Thyroid gland (tissue), 4 donors: ENCODE measurements around the gene PRKRIP1. TPM values are rescaled to one million over a fixed set of nuclear protein-coding genes. Genes with fewer than 3 reads are reported as not detected.
A peak's percentile ranks its signal among the peaks of the same experiment; 100 is the strongest.

ENCODE experiments used
- DNase-seq, 2 donors: peaks; one replicate each; pipeline ENCODE4 v3.0.0-alpha.2; 2019
- H3K27ac ChIP-seq, 3 donors: fragments of 200-600 bp; sonication (generic); 1 replicate in 2 of 3; 2 replicates in 1 of 3; pipeline ENCODE4 v1.5.1; 2016 to 2019; ENCODE audit warnings: mild to moderate bottlenecking in 1 of 3, moderate library complexity in 1 of 3
- H3K27me3 ChIP-seq: fragments of 200-600 bp; sonication (generic); one replicate; pipeline ENCODE4 v1.5.1; 2019
- H3K36me3 ChIP-seq, 2 donors: fragments of 200-600 bp; sonication (generic); one replicate each; pipeline ENCODE4 v1.5.1; 2016 to 2019
- H3K4me1 ChIP-seq, 2 donors: fragments of 200-600 bp; sonication (generic); one replicate each; pipeline ENCODE4 v1.5.1; 2017 to 2019
- H3K4me3 ChIP-seq, 3 donors: fragments of 200-600 bp; sonication (generic); replicated peaks in 1 of 3; 1 replicate in 2 of 3; 2 replicates in 1 of 3; pipeline ENCODE4 v1.5.1; 2016; ENCODE audit warnings: mild to moderate bottlenecking in 1 of 3
- H3K9me3 ChIP-seq: fragments of 200-600 bp; sonication (generic); one replicate; pipeline ENCODE4 v1.5.1; 2017
- POLR2A ChIP-seq, 2 donors: fragments of 450-650 bp; IDR thresholded peaks; one replicate each; pipeline ENCODE4 v1.6.1; 2017; ENCODE audit warnings: antibody characterized with exemption in 2 of 2, mild to moderate bottlenecking in 2 of 2, moderate library complexity in 1 of 2
- WGBS, 2 donors: methylation state at CpG; one replicate each; pipeline ENCODE4 v1.1.5; 2017; 5-methylcytosine and 5-hydroxymethylcytosine counted together
- intact Hi-C: fragments of 100-400 bp; cut with DNase I; formaldehyde crosslinking; loops from one replicate; pipeline ENCODE4 v1.15.1; 2023
- total RNA-seq, 4 donors: library from RNA; depleted of rRNA; stranded (reverse); fragments of >200 nt; gene quantifications; one replicate each; pipeline ENCODE4 v1.2.3, GENCODE V29; 2016
- TF ChIP-seq, protein P1 (sequence below), 6 experiments: fragments of 200-600 bp in 3 of 6; fragments of 450-650 bp in 3 of 6; sonication (generic) in 3 of 6; IDR thresholded peaks; one replicate each; pipeline ENCODE4 v1.5.1; 2016 to 2019; ENCODE audit warnings: antibody characterized with exemption in 6 of 6, mild to moderate bottlenecking in 2 of 6, inconsistent platforms in 1 of 6, moderate library complexity in 1 of 6

The PRKRIP1 gene
- total RNA-seq, 4 donors from 2014 or later = 31.8 to 43.7 (median 37.7) TPM

- DNase-seq = peak; percentile 84 to 86
- H3K27ac ChIP-seq = peak within 1 kb of the TSS; percentile 95 to 98 (median 97)
- no peaks in the 10 kb centered on the region for H3K9me3 ChIP-seq
- peak within 1 kb of the TSS; percentile 48 to 76 (median 60) for H3K4me3 ChIP-seq
- peaks cover 32 to 33% of the 10 kb centered on the region in 2 donors for H3K4me1 ChIP-seq
- no peaks in the 10 kb centered on the region for H3K36me3 ChIP-seq
- TF ChIP-seq, protein P1, sequence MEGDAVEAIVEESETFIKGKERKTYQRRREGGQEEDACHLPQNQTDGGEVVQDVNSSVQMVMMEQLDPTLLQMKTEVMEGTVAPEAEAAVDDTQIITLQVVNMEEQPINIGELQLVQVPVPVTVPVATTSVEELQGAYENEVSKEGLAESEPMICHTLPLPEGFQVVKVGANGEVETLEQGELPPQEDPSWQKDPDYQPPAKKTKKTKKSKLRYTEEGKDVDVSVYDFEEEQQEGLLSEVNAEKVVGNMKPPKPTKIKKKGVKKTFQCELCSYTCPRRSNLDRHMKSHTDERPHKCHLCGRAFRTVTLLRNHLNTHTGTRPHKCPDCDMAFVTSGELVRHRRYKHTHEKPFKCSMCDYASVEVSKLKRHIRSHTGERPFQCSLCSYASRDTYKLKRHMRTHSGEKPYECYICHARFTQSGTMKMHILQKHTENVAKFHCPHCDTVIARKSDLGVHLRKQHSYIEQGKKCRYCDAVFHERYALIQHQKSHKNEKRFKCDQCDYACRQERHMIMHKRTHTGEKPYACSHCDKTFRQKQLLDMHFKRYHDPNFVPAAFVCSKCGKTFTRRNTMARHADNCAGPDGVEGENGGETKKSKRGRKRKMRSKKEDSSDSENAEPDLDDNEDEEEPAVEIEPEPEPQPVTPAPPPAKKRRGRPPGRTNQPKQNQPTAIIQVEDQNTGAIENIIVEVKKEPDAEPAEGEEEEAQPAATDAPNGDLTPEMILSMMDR (IDR thresholded peaks at IDR 0.05) = no peak
- peak in 1 of 2 donors; percentile 56 for TF ChIP-seq POLR2A (IDR thresholded peaks at IDR 0.05)
- intact Hi-C loops = no loop called here
- H3K27me3 ChIP-seq = no peaks in the 10 kb centered on the region
- WGBS, 2 donors = 0% methylated on average over 4 to 7 of the region's 90 CpGs
Observed at GRCh38 chr7:102433219-102434038, 37.3 kb downstream of the PRKRIP1 start, which contains the start of gene ORAI2. ORAI2 (plus strand) TSS chr7:102433575; CDS start chr7:102438957, 5,382 bp downstream.

- Histone ChIP-seq H3K27ac (peak overlapping the region in 2 of 3 donors; percentile 71 to 95), H3K4me1 (peaks cover 32 to 33% of the 10 kb centered on the region in 2 donors), H3K4me3 (peak overlapping the region in 2 of 3 donors; percentile 60 to 76), H3K36me3 (peaks cover 0 to 4% of the 10 kb centered on the region in 2 donors), H3K9me3 (no peaks in the 10 kb centered on the region), H3K27me3 (no peaks in the 10 kb centered on the region)
- intact Hi-C loops = no loop called here
- 26 to 27% methylated on average over 7 to 9 of the region's 9 CpGs for WGBS, 2 donors
- DNase-seq = peak; percentile 20 to 39
- no peak for TF ChIP-seq POLR2A (IDR thresholded peaks at IDR 0.05)
- TF ChIP-seq, protein P1 (IDR thresholded peaks at IDR 0.05) = no peak
Observed at GRCh38 chr7:102434039-102434486, 37.9 kb downstream of the PRKRIP1 start.

GRCh38 chr7:102436118-102436517 is 40.0 kb downstream of the PRKRIP1 start:
- Histone ChIP-seq H3K4me1 (peaks cover 22 to 33% of the 10 kb centered on the region in 2 donors), H3K27ac (no peak overlapping the region), H3K27me3 (no peaks in the 10 kb centered on the region), H3K9me3 (no peaks in the 10 kb centered on the region), H3K36me3 (peaks cover 0 to 7% of the 10 kb centered on the region in 2 donors), H3K4me3 (no peak overlapping the region)
- 93 to 94% methylated on average over 10 of the region's 10 CpGs for WGBS, 2 donors
- intact Hi-C loops = no loop called here
- DNase-seq = no peak
- TF ChIP-seq, protein P1 (IDR thresholded peaks at IDR 0.05) = no peak
- no peak for TF ChIP-seq POLR2A (IDR thresholded peaks at IDR 0.05)

GRCh38 chr7:102439963-102440795 is 44.0 kb downstream of the PRKRIP1 start:
- intact Hi-C loops = no loop called here
- peaks cover 0 to 9% of the 10 kb centered on the region in 2 donors for H3K4me1 ChIP-seq
- 74 to 83% methylated on average over 15 to 17 of the region's 17 CpGs for WGBS, 2 donors
- H3K4me3 ChIP-seq = no peak overlapping the region
- TF ChIP-seq, protein P1 (IDR thresholded peaks at IDR 0.05) = no peak
- no peak for TF ChIP-seq POLR2A (IDR thresholded peaks at IDR 0.05)
- H3K27me3 ChIP-seq = no peaks in the 10 kb centered on the region
- peak in 1 of 2 donors; percentile 23 for DNase-seq
- H3K36me3 ChIP-seq = peaks cover 7 to 10% of the 10 kb centered on the region in 2 donors
- H3K9me3 ChIP-seq = no peaks in the 10 kb centered on the region
- H3K27ac ChIP-seq = no peak overlapping the region
